ENCODE data around the gene SRSF10.
"Not testable (repeated sequence)": the region's sequence is repeated elsewhere in the genome, so short reads cannot be mapped to it uniquely, and the experiment has no call there.

DNA sequence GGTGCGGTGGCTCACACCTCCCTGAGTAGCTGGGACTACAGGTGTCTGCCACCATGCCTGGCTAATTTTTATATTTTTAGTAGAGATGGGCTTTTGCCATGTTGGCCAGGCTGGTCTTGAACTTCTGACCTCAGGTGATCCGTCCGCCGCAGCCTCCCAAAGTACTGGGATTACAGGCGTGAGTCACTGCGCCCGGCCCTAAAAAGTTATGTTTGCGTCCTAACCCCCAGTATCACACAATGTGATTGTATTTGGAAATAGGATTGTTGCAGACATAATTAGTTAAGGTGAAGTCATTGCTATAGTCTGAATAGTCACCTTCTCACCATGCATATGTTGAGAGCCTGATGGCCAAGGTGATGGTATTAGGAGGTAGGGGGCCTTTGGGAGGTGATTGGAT is 32.8 kb upstream of the SRSF10 start:
- not testable (repeated sequence) for TF ChIP-seq CTCF, POLR2A (IDR thresholded peaks at IDR 0.05)
